GM21390 (cell line): ENCODE measurements around the gene GATB.

Experiments used
- ATAC-seq: cut with Tn5 transposase; IDR thresholded peaks from one replicate; pipeline ENCODE4 v1.9.1; 2021; ENCODE audit not compliant: unreplicated experiment

The GATB gene

GRCh38 chr4:151703401-151703800 is 57.4 kb downstream of the GATB start:
- no peak for ATAC-seq

- no peak for ATAC-seq
Measured at GRCh38 chr4:151702256-151702655, 58.6 kb downstream of the GATB start.

DNA sequence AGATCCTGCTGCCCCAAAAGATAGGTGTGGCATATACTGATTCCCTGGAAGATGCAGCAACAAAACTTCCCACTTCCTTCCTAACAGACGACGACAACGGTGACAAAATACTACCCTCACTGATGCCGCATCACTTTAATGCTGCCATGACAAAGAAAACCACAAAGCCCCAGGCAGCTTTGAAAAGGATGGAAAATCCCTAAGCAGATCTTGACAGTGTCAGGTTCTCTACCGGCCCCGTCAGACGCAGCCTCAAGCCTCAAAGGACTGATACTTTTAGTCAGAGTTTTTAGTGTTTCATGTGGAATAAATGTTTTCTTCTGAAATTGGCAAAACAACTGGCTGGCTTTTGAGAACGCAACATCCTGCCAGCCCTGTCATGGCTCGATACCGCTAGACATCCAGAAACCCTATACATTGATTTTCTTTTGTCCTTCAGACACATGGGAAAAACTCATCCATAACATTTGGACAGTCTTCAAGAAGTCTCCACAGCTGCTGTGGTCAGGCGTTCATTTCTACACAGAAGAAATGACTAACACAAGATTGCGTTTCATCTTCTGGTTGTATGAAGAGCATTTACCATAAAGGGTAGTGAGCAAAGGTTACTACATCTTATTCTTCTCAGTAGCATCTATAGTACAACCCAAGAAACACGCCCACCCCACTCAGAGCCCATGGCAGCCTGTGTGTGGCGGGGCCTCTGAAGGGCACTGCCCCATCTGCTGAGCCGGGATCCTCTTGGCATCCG is 60.1 kb downstream of the GATB start:
- ATAC-seq, result no peak

- ATAC-seq, result no peak
Measured at GRCh38 chr4:151698213-151698612, 62.6 kb downstream of the GATB start.

GRCh38 chr4:151694961-151695720 is 65.7 kb downstream of the GATB start:
- no peak for ATAC-seq

DNA sequence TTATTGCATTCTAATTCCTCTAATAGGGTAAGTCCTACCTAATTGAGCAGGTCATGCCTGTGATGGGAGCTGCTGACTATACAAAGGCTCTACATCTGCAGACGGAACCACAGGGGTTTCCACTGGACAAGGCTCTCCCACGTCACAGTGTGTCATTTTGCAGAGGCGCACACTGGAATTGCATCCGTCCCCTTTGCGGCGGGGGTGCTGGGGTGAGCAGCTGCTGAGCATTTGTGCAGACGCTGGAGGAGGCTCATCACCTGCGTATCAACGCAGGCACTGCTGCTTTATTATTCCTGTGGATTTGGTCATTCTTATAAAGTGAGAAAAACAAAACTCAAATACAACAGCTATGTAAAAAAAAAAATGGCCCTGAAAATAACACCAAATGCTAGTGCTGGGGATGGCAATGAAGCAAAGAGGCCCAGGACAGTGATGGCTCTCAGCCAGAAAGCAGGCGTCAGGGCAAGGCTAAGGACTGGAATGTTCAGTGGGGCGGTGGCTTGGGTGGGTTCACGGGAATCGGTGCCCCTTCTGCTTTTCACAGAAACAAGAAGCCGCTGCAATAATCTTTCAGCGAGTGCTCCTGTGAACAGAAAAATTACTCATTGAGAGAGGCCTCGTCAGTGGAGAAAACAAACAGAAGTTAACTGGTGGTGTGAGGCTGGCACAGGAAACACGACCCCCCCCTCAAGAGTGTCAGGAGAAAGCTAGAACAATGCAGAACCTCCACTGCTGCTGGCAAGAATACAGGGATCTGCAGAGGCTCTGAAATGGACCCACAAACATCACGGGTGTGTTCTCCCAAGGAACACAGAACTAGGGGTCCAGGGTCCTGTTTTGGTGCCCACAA is 67.8 kb downstream of the GATB start:
- ATAC-seq, result no peak

- ATAC-seq, result no peak
Measured at GRCh38 chr4:151692443-151692782, 68.4 kb downstream of the GATB start.

DNA sequence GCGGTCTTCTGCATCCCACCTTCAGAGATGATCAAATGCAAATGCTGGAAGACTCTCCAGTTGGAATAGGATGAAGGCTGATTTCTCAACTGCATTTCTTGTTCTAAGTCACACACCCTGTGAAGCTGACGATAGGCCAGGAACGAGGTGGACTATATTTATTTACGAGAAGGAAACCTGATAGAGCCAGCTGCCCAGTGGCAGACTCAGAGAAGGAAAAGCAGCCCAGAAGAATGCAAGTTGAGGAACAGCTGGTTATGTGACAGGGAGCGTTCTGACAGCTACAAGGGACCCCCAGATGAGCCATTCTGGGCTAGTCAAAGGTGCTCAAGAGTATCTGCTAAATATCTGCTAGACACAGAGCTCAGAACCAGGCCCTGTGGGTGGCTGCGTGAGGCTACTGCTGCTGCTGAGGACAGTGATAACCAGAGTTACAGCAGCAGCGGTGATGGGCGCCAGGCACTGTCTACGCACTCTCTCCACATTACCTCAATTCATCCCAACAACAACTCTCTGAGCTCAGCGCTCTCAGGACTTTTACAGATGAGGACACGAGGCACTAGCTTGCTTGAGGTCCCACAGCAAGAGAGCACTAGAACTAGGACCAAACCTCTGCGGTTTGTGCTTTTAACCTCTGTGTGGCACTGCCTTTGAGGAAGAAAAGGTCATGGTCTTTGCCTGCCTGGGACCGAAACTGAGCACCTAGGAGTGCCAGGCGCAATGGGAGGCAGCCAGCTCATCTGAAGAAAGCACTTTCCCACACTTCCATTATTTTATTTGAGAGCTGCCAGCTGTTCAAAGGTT is 69.0 kb downstream of the GATB start:
- ATAC-seq, result no peak

- ATAC-seq, result no peak
Measured at GRCh38 chr4:151690876-151691275, 69.9 kb downstream of the GATB start.

DNA sequence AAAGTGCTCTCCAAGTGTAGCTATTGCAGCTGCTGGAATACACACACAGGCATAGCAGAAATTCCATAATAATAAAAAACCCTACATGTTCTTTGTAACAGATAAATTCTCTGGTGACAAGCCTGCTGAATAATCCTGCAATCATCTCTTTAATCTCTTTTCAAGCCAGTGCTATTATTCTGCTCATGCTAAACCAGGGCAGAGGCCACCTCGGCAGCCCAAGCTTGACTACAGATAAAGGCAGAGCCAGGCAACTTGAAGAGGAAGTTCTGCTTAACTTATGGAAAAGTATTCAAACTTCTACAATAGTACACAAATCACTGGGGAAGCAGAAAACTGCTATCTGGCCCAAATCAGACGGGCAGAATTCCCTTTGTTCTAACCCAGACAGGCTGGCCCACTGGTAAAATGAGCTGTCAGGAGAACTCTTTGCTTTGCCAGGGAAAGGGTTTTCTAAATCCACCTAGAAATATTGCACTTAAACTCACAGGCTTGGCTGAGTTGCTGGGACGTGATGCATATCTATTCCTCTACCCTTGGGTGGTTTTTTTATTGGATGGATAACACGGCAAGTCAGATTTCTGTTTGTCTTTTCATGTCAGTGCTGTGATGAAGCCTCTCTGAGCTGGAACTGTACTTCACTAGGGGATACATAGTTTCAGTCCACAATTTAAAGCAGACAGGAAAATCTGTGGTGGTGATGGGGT is 70.5 kb downstream of the GATB start:
- no peak for ATAC-seq

DNA sequence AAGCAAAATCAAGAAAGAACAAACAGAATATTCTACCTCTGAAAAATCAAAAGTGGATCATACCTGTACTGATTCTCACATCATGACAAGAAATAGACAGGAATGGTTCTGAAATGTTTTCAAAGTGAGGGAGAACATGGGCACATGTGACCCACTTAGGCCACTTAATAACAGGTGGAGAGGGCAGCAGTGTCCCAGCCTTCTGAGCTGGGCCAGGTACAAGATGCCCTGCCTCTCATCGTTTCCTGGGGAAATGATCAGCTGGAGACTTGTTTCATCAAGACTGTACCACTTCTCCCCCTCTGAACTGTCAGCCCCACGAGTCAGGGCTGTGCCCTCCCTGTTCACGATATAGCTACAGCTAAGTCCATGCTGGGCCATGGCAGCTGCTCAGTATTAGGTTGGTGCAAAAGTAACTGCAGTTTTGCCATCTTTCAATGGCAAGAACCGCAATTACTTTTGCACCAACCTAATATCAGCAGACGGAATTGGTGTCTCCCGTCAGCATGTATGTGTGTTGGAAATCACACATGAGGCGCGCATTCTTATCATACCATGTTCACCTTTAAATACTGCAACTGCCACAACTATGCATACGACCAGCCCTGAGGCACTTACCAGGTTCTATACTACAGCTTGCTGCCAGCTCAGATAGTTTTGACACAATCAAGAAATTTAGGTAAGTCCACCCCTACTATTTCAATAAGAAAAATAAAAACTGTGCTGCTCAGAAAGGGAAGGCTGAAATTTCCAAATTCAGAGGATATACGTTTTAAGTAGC is 71.4 kb downstream of the GATB start:
- ATAC-seq, result no peak

DNA sequence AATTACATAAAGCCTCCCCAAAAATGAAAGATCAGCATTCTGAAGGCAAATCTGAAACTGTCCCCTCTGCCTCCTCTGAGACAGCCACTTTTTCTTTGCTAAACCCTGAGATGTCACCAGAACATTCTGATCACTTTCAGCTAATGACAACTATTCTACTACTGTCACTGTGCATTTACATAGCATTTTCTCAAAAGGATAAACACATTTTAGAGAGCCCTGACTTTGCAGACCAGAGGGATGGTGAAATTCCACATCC is 72.1 kb downstream of the GATB start:
- no peak for ATAC-seq

DNA sequence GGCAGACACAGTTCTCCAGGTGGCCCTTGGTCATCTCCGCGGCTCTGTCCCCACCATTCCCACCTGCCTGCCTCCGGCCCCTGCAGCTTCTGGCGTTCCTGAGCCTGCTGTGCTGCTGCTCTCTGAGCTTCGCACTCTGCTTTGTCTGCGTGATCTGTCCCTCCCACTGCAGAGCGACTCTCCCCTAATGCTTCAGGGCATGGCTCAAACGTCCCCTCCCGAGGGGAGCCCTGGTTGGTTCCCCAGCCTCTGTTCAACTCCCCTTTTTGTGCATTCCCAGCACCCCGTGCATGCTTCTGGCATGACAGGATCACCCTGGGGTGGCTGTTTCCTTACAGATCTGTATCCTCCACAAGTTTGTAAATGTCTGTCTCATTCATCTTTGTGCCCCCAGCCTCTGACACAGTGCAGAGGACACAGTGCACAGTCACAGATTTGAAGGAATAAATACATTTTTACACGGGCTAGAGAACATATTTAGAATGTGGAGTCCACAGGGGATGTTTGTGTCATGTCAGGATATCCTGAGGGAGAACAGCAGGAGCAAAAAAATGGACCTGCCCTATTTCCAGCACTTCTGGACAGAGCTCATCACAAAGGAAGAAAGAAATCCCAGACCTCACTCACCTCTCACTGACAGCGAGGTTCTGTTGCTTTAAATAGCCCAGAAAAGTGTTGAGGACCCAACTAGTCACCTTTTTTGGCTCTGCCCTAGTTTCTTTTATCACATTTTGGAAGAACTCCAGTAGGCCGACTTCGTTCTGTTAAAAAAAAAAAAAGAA is 72.6 kb downstream of the GATB start:
- ATAC-seq, result no peak

- ATAC-seq, result no peak
Measured at GRCh38 chr4:151687021-151687640, 73.7 kb downstream of the GATB start.

GRCh38 chr4:151685303-151685702 is 75.5 kb downstream of the GATB start:
- ATAC-seq, result no peak

DNA sequence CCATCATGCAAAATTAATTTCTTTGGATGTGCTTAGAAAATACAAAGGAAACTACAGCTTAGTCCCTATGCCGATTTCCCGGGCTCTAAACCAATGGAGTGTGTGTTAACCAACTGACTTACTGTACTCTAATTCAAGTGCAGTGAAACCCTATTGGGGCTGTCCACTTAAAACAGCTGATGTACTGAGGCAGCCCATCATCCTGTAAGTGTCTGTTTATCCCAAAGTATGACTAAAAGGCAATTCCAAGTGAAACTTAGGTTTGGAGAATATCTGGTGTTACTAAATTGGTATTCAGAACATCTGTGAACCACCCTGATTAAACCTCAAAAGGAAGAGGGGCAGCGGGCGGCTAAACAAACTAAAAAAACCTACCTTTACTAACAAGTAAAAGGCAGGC is 79.7 kb downstream of the GATB start:
- no peak for ATAC-seq

GRCh38 chr4:151679231-151679630 is 81.6 kb downstream of the GATB start:
- no peak for ATAC-seq

DNA sequence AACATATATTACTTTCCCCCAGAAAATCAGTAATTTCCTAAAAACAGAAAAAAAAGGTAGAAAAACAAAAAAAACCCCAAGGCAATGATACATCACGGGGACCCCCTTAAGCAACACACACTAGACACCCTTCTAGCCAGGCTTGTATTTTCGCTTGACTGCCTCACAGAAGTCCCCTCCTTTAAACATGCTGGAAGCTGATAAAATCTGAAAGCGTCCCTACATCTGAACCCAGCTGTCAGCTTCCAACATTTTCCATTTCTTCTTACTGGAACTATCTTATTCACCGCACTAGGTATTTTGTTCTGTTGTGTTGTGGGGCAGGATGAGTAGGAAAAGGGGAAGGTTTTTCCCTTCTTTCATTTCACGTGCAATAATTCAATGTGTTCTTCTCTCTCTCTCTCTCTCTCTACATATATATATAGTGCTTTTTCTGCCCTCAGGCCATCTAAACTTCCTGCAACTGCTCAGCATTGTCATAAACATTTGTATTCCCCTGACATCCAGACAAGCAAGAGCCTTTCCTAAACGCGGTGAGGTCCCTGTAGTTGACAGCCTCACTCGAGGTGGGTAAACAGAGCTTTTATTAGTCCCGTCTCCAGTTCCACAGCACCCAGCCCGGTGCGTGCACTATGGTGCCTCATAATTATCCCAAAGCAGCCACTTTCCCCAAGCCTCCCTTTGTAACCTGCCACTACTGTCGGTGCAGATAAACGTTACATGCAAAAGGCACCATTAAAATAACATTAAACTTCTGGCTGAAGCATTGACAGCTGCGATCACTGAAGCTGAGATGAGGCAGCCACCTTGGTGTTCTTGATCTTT is 82.5 kb downstream of the GATB start:
- no peak for ATAC-seq
